ENCODE results near the gene PRKN. TPM values are rescaled to one million over a fixed set of nuclear protein-coding genes. Genes with fewer than 3 reads are reported as not detected.

The PRKN gene
- total RNA-seq, 1 donor from 2014 or later: not detected

GRCh38 chr6:161435748-161436070 is 1291.9 kb downstream of the PRKN start:
- H3K36me3 Mint-ChIP-seq (ENCODE audit: low read depth): no peaks in the 10 kb centered on the region
- H3K9me3 Mint-ChIP-seq: no peaks in the 10 kb centered on the region
- no peaks in the 10 kb centered on the region for H3K27me3 Mint-ChIP-seq (ENCODE audit: insufficient read depth)
- no peak for DNase-seq (ENCODE audit: low spot score)
- H3K27ac Mint-ChIP-seq: no peak overlapping the region
- intact Hi-C loops (cut with micrococcal nuclease): no loop called here
- H3K4me3 Mint-ChIP-seq: no peak overlapping the region
- no peaks in the 10 kb centered on the region for H3K4me1 Mint-ChIP-seq (ENCODE audit: low read depth)

DNA sequence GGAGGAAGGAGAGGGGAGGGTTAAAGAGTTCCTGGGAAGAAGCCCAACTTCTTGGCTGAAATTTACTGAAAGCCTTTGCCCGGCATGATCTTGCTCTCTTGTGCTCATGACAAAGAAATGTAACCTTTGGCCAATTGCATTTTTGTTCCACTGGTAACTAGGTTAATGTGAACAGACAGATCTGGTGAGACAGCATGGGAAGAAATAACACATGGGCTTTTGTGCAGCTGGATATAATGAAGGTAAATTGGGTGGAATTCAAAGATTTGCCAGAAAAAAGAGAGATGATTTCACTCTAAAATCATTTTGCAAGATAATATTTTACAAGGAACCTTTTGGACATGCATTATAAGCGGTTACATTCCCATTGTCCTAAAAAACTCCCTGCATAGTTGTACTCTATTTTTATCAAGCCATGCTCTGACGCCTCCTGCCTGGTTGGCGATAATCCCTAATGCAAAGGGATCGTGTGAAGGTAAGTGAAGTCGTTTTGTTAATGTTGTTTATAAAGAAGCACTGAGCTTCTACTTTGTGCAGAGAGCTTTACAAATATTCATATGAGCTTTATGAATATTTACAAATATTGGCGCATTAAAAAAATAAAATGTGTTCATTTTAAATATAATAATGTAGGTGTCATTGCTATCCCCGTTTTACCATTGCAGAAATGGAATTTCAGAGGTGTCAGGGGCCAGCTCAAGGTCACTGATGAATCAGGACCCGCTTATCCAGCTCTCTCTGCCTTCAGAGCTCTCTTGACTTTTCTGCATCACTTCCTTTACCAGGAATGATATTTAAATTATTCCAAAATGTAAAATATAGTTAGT is 1292.4 kb downstream of the PRKN start:
- H3K36me3 Mint-ChIP-seq (ENCODE audit: low read depth): no peaks in the 10 kb centered on the region
- no peak for DNase-seq (ENCODE audit: low spot score)
- H3K27me3 Mint-ChIP-seq (ENCODE audit: insufficient read depth): no peaks in the 10 kb centered on the region
- H3K27ac Mint-ChIP-seq: no peak overlapping the region
- no peaks in the 10 kb centered on the region for H3K4me1 Mint-ChIP-seq (ENCODE audit: low read depth)
- H3K9me3 Mint-ChIP-seq: no peaks in the 10 kb centered on the region
- intact Hi-C loops (cut with micrococcal nuclease): no loop called here
- H3K4me3 Mint-ChIP-seq: no peak overlapping the region

- no peak for DNase-seq (ENCODE audit: low spot score)
- Mint-ChIP-seq H3K4me1 (ENCODE audit: low read depth) (no peaks in the 10 kb centered on the region), H3K9me3 (no peaks in the 10 kb centered on the region), H3K27me3 (ENCODE audit: insufficient read depth) (no peaks in the 10 kb centered on the region), H3K27ac (no peak overlapping the region), H3K4me3 (no peak overlapping the region), H3K36me3 (ENCODE audit: low read depth) (no peaks in the 10 kb centered on the region)
- intact Hi-C loops (cut with micrococcal nuclease): no loop called here
These were observed 1293.2 kb downstream of the PRKN start for GRCh38 chr6:161434350-161434749.

- Mint-ChIP-seq H3K4me1 (ENCODE audit: low read depth) (no peaks in the 10 kb centered on the region), H3K27ac (no peak overlapping the region), H3K36me3 (ENCODE audit: low read depth) (no peaks in the 10 kb centered on the region), H3K4me3 (no peak overlapping the region), H3K27me3 (ENCODE audit: insufficient read depth) (no peaks in the 10 kb centered on the region), H3K9me3 (no peaks in the 10 kb centered on the region)
- intact Hi-C loops (cut with micrococcal nuclease): no loop called here
- no peak for DNase-seq (ENCODE audit: low spot score)
These were observed 1295.0 kb downstream of the PRKN start for GRCh38 chr6:161432546-161432945.

DNA sequence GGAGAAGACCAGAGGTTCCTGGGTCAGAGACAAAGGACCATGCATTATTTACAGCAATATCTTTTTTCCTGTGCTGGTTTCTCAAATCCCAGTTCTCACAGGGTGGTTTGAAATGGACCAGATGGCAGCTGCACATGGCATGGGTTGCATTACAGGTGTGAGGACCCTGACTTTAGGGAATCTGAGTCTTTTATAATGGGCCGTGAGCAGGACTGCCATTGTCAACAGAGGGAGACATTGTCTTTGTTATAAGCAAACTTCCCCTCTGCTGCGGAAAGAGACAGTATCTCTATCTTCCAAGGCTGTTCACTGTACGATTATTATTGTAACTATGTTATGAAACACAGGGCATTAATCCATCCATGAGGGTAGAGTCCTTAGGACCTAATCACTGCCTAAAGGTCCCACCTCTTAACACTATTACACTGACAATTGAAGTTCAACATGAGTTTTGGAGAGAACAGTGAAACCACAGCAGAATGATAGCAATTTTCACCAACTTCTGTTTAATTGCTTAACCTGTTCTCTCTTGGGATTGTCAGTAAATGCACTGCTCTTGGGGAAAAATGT is 1297.6 kb downstream of the PRKN start:
- Mint-ChIP-seq H3K27ac (no peak overlapping the region), H3K4me3 (no peak overlapping the region), H3K4me1 (ENCODE audit: low read depth) (no peaks in the 10 kb centered on the region), H3K36me3 (ENCODE audit: low read depth) (no peaks in the 10 kb centered on the region), H3K9me3 (no peaks in the 10 kb centered on the region), H3K27me3 (ENCODE audit: insufficient read depth) (no peaks in the 10 kb centered on the region)
- DNase-seq (ENCODE audit: low spot score): no peak
- intact Hi-C loops (cut with micrococcal nuclease): no loop called here

DNA sequence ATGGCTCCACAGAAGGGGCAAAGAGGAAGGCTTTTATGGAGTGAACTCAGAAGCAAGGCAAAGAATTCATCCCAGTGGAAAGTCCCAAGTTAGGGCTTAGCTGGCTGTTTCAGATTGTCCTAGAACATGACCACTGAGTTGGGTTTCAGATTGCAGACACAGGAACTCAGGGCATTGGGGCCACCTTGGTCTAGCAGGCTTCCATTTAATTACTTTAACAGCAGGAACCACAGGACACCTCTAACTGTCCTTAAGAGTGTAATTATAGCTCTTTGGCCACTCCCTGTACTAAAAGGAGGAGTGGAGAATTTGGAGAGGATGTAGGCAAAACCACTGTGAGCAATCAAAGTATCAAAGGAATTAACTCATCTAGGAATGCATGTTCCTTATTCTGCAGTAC is 1303.1 kb downstream of the PRKN start:
- no peaks in the 10 kb centered on the region for H3K4me1 Mint-ChIP-seq (ENCODE audit: low read depth)
- no peak for DNase-seq (ENCODE audit: low spot score)
- intact Hi-C loops (cut with micrococcal nuclease): no loop called here
- no peaks in the 10 kb centered on the region for H3K36me3 Mint-ChIP-seq (ENCODE audit: low read depth)
- peaks cover under 1% of the 10 kb centered on the region for H3K27me3 Mint-ChIP-seq (ENCODE audit: insufficient read depth)
- no peak overlapping the region for H3K27ac Mint-ChIP-seq
- H3K9me3 Mint-ChIP-seq: no peaks in the 10 kb centered on the region
- H3K4me3 Mint-ChIP-seq: no peak overlapping the region

GRCh38 chr6:161422710-161423680 is 1304.6 kb downstream of the PRKN start:
- no peaks in the 10 kb centered on the region for H3K9me3 Mint-ChIP-seq
- DNase-seq (ENCODE audit: low spot score): no peak
- no peak overlapping the region for H3K27ac Mint-ChIP-seq
- H3K36me3 Mint-ChIP-seq (ENCODE audit: low read depth): no peaks in the 10 kb centered on the region
- H3K27me3 Mint-ChIP-seq (ENCODE audit: insufficient read depth): peaks cover 3% of the 10 kb centered on the region
- intact Hi-C loops (cut with micrococcal nuclease): no loop called here
- H3K4me1 Mint-ChIP-seq (ENCODE audit: low read depth): no peaks in the 10 kb centered on the region
- no peak overlapping the region for H3K4me3 Mint-ChIP-seq

DNA sequence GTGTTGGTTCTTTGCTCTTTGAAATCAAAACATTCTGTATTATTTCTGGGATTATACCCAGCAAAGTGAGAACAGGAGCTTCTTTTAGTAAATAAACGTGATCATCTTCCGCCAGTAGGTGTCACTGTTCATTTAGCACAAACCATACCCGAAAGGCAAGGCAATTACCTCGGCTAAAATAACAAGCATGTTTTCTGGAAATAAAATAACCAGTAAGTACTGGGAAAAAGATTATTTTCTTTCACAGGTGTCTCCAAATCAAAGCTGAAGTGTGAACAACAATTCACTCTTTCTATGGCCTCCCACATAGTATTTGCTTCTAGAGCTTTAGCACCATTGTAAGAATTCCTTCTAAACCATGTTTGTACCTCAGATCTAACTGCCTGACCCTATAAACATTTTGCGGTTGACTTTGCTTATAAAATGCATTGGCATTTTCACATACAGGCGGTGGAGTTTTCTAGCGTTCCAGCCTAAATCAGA is 1309.1 kb downstream of the PRKN start:
- Mint-ChIP-seq H3K27ac (no peak overlapping the region), H3K4me1 (ENCODE audit: low read depth) (no peaks in the 10 kb centered on the region), H3K9me3 (no peaks in the 10 kb centered on the region), H3K4me3 (no peak overlapping the region), H3K27me3 (ENCODE audit: insufficient read depth) (peaks cover 5% of the 10 kb centered on the region), H3K36me3 (ENCODE audit: low read depth) (no peaks in the 10 kb centered on the region)
- DNase-seq (ENCODE audit: low spot score): no peak
- intact Hi-C loops (cut with micrococcal nuclease): loop anchor here (1.0 to 2.0 kb wide), 2 partner anchors 24 to 277 kb away; no protein-coding TSS in a partner anchor

DNA sequence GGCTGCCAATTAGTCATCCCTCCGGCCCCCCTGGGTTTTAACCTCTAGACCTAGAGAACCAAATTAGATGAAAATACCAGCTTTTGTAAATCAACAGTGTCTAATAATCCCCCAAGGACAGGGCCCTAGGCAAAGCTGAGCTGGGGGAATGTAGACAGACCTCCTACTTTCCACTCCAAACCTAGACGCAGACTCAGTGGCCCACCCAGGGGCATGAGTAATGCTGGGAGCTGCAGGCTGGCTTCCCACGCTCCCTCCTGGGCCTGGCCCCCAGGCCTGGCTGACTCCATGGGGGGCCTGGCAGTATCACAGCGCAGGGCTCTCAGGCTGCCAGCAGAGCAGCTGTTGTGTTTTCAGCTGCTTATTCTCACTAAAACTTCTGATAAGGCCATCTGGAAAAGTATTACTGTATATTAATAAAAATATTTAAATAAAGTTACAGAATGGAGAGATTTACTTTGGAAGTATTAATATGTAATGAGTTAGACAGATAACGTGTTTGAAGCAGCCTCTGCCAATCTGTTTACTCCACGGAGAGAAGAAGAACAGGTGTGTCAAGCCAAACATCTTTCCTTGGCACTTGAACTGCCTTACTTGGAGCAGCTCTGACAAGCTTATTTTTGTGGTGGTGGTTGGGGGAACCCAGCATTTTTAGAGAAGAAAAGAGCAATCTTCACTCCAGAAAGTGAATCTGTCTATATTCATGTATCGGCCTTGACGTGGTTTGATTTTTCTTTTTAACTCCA is 1309.7 kb downstream of the PRKN start:
- Mint-ChIP-seq H3K4me3 (no peak overlapping the region), H3K27me3 (ENCODE audit: insufficient read depth) (peaks cover 5% of the 10 kb centered on the region), H3K9me3 (no peaks in the 10 kb centered on the region), H3K27ac (no peak overlapping the region), H3K4me1 (ENCODE audit: low read depth) (no peaks in the 10 kb centered on the region), H3K36me3 (ENCODE audit: low read depth) (no peaks in the 10 kb centered on the region)
- intact Hi-C loops (cut with micrococcal nuclease): loop anchor here (1.0 to 2.0 kb wide), 2 partner anchors 23 to 277 kb away; no protein-coding TSS in a partner anchor
- no peak for DNase-seq (ENCODE audit: low spot score)

DNA sequence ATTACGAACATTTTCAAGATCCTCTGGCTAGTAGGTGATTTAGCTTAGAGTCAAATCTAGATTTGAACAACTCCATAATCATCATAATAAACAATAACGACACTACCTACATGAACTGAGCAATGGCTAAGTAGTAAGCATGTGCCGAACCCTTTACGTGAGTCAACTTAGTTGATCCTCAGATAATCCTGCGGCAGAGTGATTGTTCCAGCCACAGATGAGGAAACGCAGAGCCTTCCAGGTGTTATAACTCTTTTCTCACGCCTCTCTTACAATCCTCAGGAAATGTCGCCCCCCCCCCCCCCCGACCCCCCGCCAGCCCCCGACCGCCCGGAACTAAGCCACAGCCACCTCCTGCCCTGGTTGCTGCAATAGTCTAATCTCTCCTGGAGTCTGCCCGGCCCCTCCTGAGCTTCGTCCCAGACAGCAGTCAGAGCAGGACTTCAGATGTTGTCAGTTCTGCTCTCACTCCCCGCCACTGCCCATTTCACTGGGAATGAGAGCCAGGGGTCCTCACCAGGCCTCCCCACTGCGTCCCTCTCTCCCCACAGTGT is 1312.2 kb downstream of the PRKN start:
- Mint-ChIP-seq H3K36me3 (ENCODE audit: low read depth) (no peaks in the 10 kb centered on the region), H3K4me3 (no peak overlapping the region), H3K27me3 (ENCODE audit: insufficient read depth) (peaks cover 5% of the 10 kb centered on the region), H3K9me3 (no peaks in the 10 kb centered on the region), H3K27ac (no peak overlapping the region), H3K4me1 (ENCODE audit: low read depth) (no peaks in the 10 kb centered on the region)
- DNase-seq (ENCODE audit: low spot score): no peak
- intact Hi-C loops (cut with micrococcal nuclease): no loop called here

DNA sequence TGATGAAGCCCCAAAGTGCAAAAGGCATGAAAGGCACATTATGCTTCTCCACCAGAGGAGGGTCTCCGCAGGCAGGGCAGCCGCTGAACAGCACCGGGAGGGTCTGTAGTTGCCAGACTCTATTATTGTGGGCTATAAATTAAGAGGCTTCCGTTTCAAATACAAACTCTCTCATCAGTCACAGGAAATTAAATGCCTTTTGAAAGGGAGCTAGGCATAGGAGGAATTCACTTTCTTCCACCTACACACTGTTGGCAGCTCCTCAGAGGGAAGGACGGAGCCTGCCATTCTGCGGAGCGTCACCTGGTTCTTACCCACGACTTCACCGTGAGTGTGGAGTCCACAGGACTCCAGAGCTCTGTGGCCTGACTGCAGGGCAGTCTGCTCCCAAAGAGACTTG is 1312.9 kb downstream of the PRKN start:
- Mint-ChIP-seq H3K27ac (no peak overlapping the region), H3K27me3 (ENCODE audit: insufficient read depth) (peaks cover 5% of the 10 kb centered on the region), H3K36me3 (ENCODE audit: low read depth) (no peaks in the 10 kb centered on the region), H3K4me1 (ENCODE audit: low read depth) (no peaks in the 10 kb centered on the region), H3K4me3 (no peak overlapping the region), H3K9me3 (no peaks in the 10 kb centered on the region)
- DNase-seq (ENCODE audit: low spot score): no peak
- intact Hi-C loops (cut with micrococcal nuclease): no loop called here

- Mint-ChIP-seq H3K36me3 (ENCODE audit: low read depth) (no peaks in the 10 kb centered on the region), H3K27ac (no peak overlapping the region), H3K27me3 (ENCODE audit: insufficient read depth) (peaks cover 2% of the 10 kb centered on the region), H3K4me3 (no peak overlapping the region), H3K9me3 (no peaks in the 10 kb centered on the region), H3K4me1 (ENCODE audit: low read depth) (no peaks in the 10 kb centered on the region)
- DNase-seq (ENCODE audit: low spot score): no peak
- intact Hi-C loops (cut with micrococcal nuclease): no loop called here
These were observed 1313.4 kb downstream of the PRKN start for GRCh38 chr6:161414180-161414579.
